CD4-positive, alpha-beta memory T cell (primary cell): Measurements from ENCODE around the gene OR8H3. TPM values are rescaled to one million over a fixed set of nuclear protein-coding genes. Genes with fewer than 3 reads are reported as not detected.

Experiments
- CTCF ChIA-PET: fragments of 350-600 bp; sonication (Branson Sonifier 250); formaldehyde crosslinking; loops from one replicate; lab custom pipeline; 2021; ENCODE audit warnings: inconsistent platforms; ENCODE audit not compliant: partially characterized antibody; lab: Charles Lee
- POLR2A ChIA-PET: fragments of 350-600 bp; sonication (Branson Sonifier 250); formaldehyde crosslinking; loops from one replicate; lab custom pipeline; 2021; ENCODE audit not compliant: partially characterized antibody; lab: Charles Lee
- DNase-seq, 5 donors: peaks; one replicate each; pipeline versions ENCODE4 v3.0.0 to v3.0.0-alpha.2; 2020 to 2022; ENCODE audit warnings: mixed read lengths in 1 of 5
- H3K27ac ChIP-seq: one replicate; pipeline ENCODE4 v1.7.0; 2013; ENCODE audit warnings: low read depth, low read length
- H3K27me3 ChIP-seq: 2 replicates; pipeline ENCODE4 v1.7.0; 2013; ENCODE audit warnings: mild to moderate bottlenecking, low read length, moderate library complexity; ENCODE audit not compliant: insufficient read depth
- H3K36me3 ChIP-seq: 2 replicates; pipeline ENCODE4 v1.7.0; 2013; ENCODE audit warnings: mild to moderate bottlenecking, low read length, moderate library complexity; ENCODE audit not compliant: insufficient read depth
- H3K4me1 ChIP-seq: 2 replicates; pipeline ENCODE4 v1.7.0; 2013; ENCODE audit warnings: mild to moderate bottlenecking, low read length, moderate library complexity; ENCODE audit not compliant: insufficient read depth
- H3K4me3 ChIP-seq, 2 donors: one replicate each; pipeline ENCODE4 v1.7.0; 2013; ENCODE audit warnings: low read length in 2 of 2, mild to moderate bottlenecking in 1 of 2
- H3K9me3 ChIP-seq, 2 donors: one replicate each; pipeline ENCODE4 v1.7.0; 2013; ENCODE audit warnings: low read length in 2 of 2, control low read depth in 1 of 2; ENCODE audit not compliant: control insufficient read depth in 1 of 2
- H3K27ac Mint-ChIP-seq, 7 donors: one replicate each; pipeline ENCODE4 v1.8.0; 2020 to 2021; ENCODE audit warnings: mixed read lengths in 7 of 7, mild to moderate bottlenecking in 6 of 7, inconsistent platforms in 3 of 7, moderate library complexity in 3 of 7
- H3K27me3 Mint-ChIP-seq, 2 donors: one replicate each; pipeline ENCODE4 v1.8.0; 2020 to 2021; ENCODE audit warnings: mixed read lengths in 2 of 2
- H3K36me3 Mint-ChIP-seq, 2 donors: one replicate each; pipeline ENCODE4 v1.8.0; 2020 to 2021; ENCODE audit warnings: mixed read lengths in 2 of 2, inconsistent platforms in 1 of 2, mild to moderate bottlenecking in 1 of 2
- H3K4me1 Mint-ChIP-seq, 4 donors: one replicate each; pipeline ENCODE4 v1.8.0; 2020 to 2021; ENCODE audit warnings: mixed read lengths in 4 of 4, mild to moderate bottlenecking in 1 of 4
- H3K4me3 Mint-ChIP-seq, 8 donors: one replicate each; pipeline ENCODE4 v1.8.0; 2020 to 2021; ENCODE audit warnings: mixed read lengths in 8 of 8, mild to moderate bottlenecking in 7 of 8, moderate library complexity in 6 of 8, inconsistent platforms in 3 of 8
- H3K9me3 Mint-ChIP-seq, 8 donors: one replicate each; pipeline ENCODE4 v1.8.0; 2020 to 2021; ENCODE audit warnings: mixed read lengths in 8 of 8, mild to moderate bottlenecking in 5 of 8, inconsistent platforms in 3 of 8, moderate library complexity in 1 of 8
- intact Hi-C: fragments of 100-400 bp; cut with micrococcal nuclease; formaldehyde crosslinking; loops from one replicate; pipeline ENCODE4 v1.15.1; 2023
- polyA plus RNA-seq, 2 donors: library from polyadenylated mRNA; unstranded; fragments of 300-500 nt; fragmentation: Illumina TruSeq; gene quantifications; one replicate each; pipeline ENCODE4 v1.2.3, GENCODE V29; 2021
- total RNA-seq, 2 experiments: library from RNA; stranded (reverse); gene quantifications; one replicate each; pipeline ENCODE4 v1.2.3, GENCODE V29; 2021

Gene OR8H3
- total and polyA plus RNA-seq, 4 experiments from 2014 or later = not detected

DNA sequence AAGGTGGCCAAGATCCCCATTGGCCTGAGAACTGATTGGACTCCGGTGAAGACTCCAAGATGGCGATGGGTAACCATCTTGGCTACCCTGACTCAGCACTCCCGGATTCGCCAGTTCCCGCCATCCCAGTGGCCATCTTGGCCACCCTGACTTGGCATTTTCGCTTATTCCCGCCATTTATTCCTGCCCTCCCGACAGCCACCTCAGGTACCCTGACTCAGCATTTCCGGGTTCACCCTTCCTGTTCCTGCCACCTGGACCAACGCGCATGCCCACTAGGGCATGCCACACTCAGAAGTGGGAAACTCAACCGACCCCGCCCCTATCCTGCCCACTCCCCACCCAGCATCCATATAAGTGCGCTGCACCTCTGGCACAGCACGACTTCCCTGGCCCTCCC lies 30.2 kb downstream of the OR8H3 start:
- intact Hi-C loops = no loop called here
- peaks cover 0 to 2% of the 10 kb centered on the region in 2 donors for H3K36me3 Mint-ChIP-seq

DNA sequence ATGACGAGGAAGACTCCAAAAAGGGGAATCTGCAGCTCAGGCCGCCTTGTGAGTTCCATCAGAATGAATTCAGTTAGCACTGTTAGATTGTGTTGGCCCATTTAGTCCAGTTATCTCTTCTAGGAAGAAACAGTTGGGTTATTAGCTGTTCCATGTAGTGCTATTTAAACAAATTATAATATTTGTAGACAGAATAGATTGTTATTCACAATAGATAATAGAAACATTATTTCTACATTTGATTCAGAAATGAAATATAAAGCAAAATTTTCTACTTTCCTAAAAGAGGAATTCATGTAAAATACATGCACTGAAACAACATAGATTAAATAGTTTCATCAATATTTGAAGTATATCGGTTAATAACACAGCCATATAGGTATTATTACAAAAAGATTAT lies 38.0 kb downstream of the OR8H3 start, which contains the start of gene OR8K5:
Gene OR8K5 (minus strand): TSS at position 101 of the 400 bp plus-strand sequence. CDS start 0 bp downstream, at position 101.
- no peaks in the 10 kb centered on the region for H3K36me3 Mint-ChIP-seq
- ChIA-PET CTCF (no interaction called here), POLR2A (no interaction called here)
- DNase-seq = no peak
- no peaks in the 10 kb centered on the region for H3K4me1 ChIP-seq
- H3K9me3 ChIP-seq = no peaks in the 10 kb centered on the region
- H3K27me3 ChIP-seq = no peaks in the 10 kb centered on the region
- peaks cover 0 to 33% (median 15%) of the 10 kb centered on the region in 8 donors for H3K9me3 Mint-ChIP-seq
- no peaks in the 10 kb centered on the region for H3K36me3 ChIP-seq
- H3K4me3 ChIP-seq = no peak within 1 kb of the TSS
- intact Hi-C loops = no loop called here
- H3K4me3 Mint-ChIP-seq = no peak within 1 kb of the TSS
- H3K27ac Mint-ChIP-seq = no peak within 1 kb of the TSS
- no peaks in the 10 kb centered on the region for H3K27me3 Mint-ChIP-seq
- no peaks in the 10 kb centered on the region for H3K4me1 Mint-ChIP-seq
- no peak within 1 kb of the TSS for H3K27ac ChIP-seq

More for the DNA sequence above, 30.2 kb downstream of the OR8H3 start:
- Mint-ChIP-seq H3K27me3 (no peaks in the 10 kb centered on the region), H3K9me3 (peaks cover 2 to 47% (median 35%) of the 10 kb centered on the region in 8 donors), H3K4me3 (no peak overlapping the region), H3K4me1 (no peaks in the 10 kb centered on the region), H3K27ac (no peak overlapping the region)
- Histone ChIP-seq H3K4me3 (no peak overlapping the region), H3K9me3 (peaks cover 0 to 13% of the 10 kb centered on the region in 2 donors), H3K36me3 (no peaks in the 10 kb centered on the region), H3K27ac (no peak overlapping the region), H3K4me1 (no peaks in the 10 kb centered on the region), H3K27me3 (no peaks in the 10 kb centered on the region)
- DNase-seq = no peak
- POLR2A ChIA-PET = no interaction called here
- CTCF ChIA-PET = no interaction called here

DNA sequence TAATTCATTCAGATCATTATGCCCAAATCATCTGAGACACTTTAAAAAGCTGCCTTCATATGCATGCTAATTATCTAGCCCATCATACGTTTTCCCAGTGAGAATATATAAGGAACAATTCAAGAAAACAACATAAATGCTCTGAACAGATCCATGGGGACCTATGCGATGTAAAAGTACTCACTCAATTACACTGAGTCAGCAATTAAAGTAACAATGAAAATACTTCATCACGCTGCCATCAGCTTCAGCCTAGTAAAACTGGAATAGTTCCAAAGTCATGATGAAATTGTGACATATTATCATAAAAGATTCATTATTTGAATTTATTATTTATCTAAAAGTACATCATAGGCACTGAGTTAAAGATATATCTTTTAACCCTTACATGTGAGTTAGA lies 41.6 kb downstream of the OR8H3 start:
- no peaks in the 10 kb centered on the region for H3K4me1 ChIP-seq

DNA sequence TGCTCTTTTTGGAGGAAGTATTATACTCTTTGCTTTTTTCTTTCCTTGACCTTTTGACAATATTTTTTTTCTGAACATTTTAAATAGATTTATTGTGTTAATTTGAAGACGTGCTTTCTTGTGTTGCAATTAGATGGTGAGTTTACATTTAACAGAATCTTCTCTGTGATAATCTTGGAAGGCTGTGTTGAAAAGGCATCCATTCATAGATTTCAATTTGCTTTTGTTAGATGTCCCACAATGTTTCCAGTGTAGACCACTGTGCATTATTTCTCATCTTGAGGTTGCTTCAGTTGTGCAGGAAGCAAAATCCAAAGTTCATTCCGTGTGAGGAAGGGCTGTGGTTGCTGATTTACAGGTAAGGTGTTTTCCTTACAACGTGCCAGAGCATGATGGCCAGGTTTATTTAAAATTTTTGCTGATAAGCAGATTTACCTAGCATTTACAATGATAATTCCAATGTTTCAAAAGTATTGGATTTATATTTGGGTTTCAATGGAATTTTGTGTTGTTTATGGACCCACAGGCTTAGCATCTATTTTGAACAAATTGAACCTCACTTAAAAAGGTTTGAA lies 50.2 kb downstream of the OR8H3 start:
- Mint-ChIP-seq H3K36me3 (no peaks in the 10 kb centered on the region), H3K9me3 (peaks cover 0 to 25% (median 17%) of the 10 kb centered on the region in 8 donors), H3K27ac (no peak overlapping the region), H3K4me3 (no peak overlapping the region), H3K4me1 (no peaks in the 10 kb centered on the region), H3K27me3 (no peaks in the 10 kb centered on the region)
- POLR2A ChIA-PET = no interaction called here
- no peaks in the 10 kb centered on the region for H3K4me1 ChIP-seq
- H3K9me3 ChIP-seq = peaks cover 0 to 4% of the 10 kb centered on the region in 2 donors
- intact Hi-C loops = no loop called here
- H3K36me3 ChIP-seq = no peaks in the 10 kb centered on the region
- H3K27me3 ChIP-seq = no peaks in the 10 kb centered on the region
- DNase-seq = no peak
- H3K27ac ChIP-seq = no peak overlapping the region
- H3K4me3 ChIP-seq = no peak overlapping the region
- CTCF ChIA-PET = no interaction called here

More for the DNA sequence above, 41.6 kb downstream of the OR8H3 start:
- intact Hi-C loops = no loop called here
- H3K9me3 ChIP-seq = no peaks in the 10 kb centered on the region
- ChIA-PET POLR2A (no interaction called here), CTCF (no interaction called here)
- no peak overlapping the region for H3K27ac ChIP-seq
- Mint-ChIP-seq H3K27ac (no peak overlapping the region), H3K4me3 (no peak overlapping the region), H3K36me3 (no peaks in the 10 kb centered on the region), H3K4me1 (no peaks in the 10 kb centered on the region), H3K27me3 (no peaks in the 10 kb centered on the region), H3K9me3 (peaks cover 0 to 24% (median 9%) of the 10 kb centered on the region in 8 donors)
- no peak overlapping the region for H3K4me3 ChIP-seq
- no peaks in the 10 kb centered on the region for H3K36me3 ChIP-seq
- no peaks in the 10 kb centered on the region for H3K27me3 ChIP-seq
- DNase-seq = no peak

Other genes starting within 250 kb of the OR8H3 start
- not detected for gene TRIM51, start 239.1 kb upstream of the OR8H3 start, total RNA-seq
- not detected for gene TRIM51, start 239.1 kb upstream of the OR8H3 start, polyA plus RNA-seq
- not detected for gene OR5W2, start 207.8 kb upstream of the OR8H3 start, total RNA-seq
- gene OR5W2, start 207.8 kb upstream of the OR8H3 start, polyA plus RNA-seq = not detected
- gene OR5I1, start 186.0 kb upstream of the OR8H3 start, total RNA-seq = not detected
- gene OR5I1, start 186.0 kb upstream of the OR8H3 start, polyA plus RNA-seq = not detected
- not detected for gene OR10AG1, start 152.4 kb upstream of the OR8H3 start, total RNA-seq
- not detected for gene OR10AG1, start 152.4 kb upstream of the OR8H3 start, polyA plus RNA-seq
- not detected for gene OR5F1, start 127.7 kb upstream of the OR8H3 start, total RNA-seq
- gene OR5F1, start 127.7 kb upstream of the OR8H3 start, polyA plus RNA-seq = not detected
- not detected for gene OR5AS1, start 94.7 kb upstream of the OR8H3 start, total RNA-seq
- gene OR5AS1, start 94.7 kb upstream of the OR8H3 start, polyA plus RNA-seq = not detected
- not detected for gene OR8I2, start 29.1 kb upstream of the OR8H3 start, total RNA-seq
- not detected for gene OR8I2, start 29.1 kb upstream of the OR8H3 start, polyA plus RNA-seq
- not detected for gene OR8H2, start 18.7 kb upstream of the OR8H3 start, total RNA-seq
- not detected for gene OR8H2, start 18.7 kb upstream of the OR8H3 start, polyA plus RNA-seq
- gene OR8J3, start 17.8 kb downstream of the OR8H3 start, total RNA-seq = not detected
- not detected for gene OR8J3, start 17.8 kb downstream of the OR8H3 start, polyA plus RNA-seq
- gene OR8K5, start 37.9 kb downstream of the OR8H3 start, total RNA-seq = not detected
- gene OR8K5, start 37.9 kb downstream of the OR8H3 start, polyA plus RNA-seq = not detected
- not detected for gene OR5J2, start 54.2 kb downstream of the OR8H3 start, total RNA-seq
- not detected for gene OR5J2, start 54.2 kb downstream of the OR8H3 start, polyA plus RNA-seq
- gene OR5T2, start 111.9 kb downstream of the OR8H3 start, total RNA-seq = not detected
- gene OR5T2, start 111.9 kb downstream of the OR8H3 start, polyA plus RNA-seq = not detected
- not detected for gene OR5T3, start 129.9 kb downstream of the OR8H3 start, total RNA-seq
- not detected for gene OR5T3, start 129.9 kb downstream of the OR8H3 start, polyA plus RNA-seq
- gene OR5T1, start 151.8 kb downstream of the OR8H3 start, total RNA-seq = not detected
- gene OR5T1, start 151.8 kb downstream of the OR8H3 start, polyA plus RNA-seq = not detected
- gene OR8H1, start 169.9 kb downstream of the OR8H3 start, total RNA-seq = not detected
- not detected for gene OR8H1, start 169.9 kb downstream of the OR8H3 start, polyA plus RNA-seq
- not detected for gene OR8K3, start 192.8 kb downstream of the OR8H3 start, total RNA-seq
- gene OR8K3, start 192.8 kb downstream of the OR8H3 start, polyA plus RNA-seq = not detected
- not detected for gene OR8K1, start 223.7 kb downstream of the OR8H3 start, total RNA-seq
- not detected for gene OR8K1, start 223.7 kb downstream of the OR8H3 start, polyA plus RNA-seq
- gene OR8J1, start 231.9 kb downstream of the OR8H3 start, total RNA-seq = not detected
- gene OR8J1, start 231.9 kb downstream of the OR8H3 start, polyA plus RNA-seq = not detected